Endothelial cell of umbilical vein (primary cell): Measurements from ENCODE around the gene ALK.

Experiments used
- EZH2 ChIP-seq: IDR thresholded peaks from 2 replicates; pipeline ENCODE4 v1.6.1; 2012; ENCODE audit warnings: borderline replicate concordance, low read depth, mild to moderate bottlenecking, moderate library complexity, low read length, inconsistent platforms; ENCODE audit not compliant: severe bottlenecking
- JUN ChIP-seq: IDR thresholded peaks from 2 replicates; pipeline ENCODE4 v1.6.1; 2011; ENCODE audit warnings: borderline replicate concordance, low read depth; ENCODE audit not compliant: insufficient read length, insufficient read depth
- POLR2A ChIP-seq: IDR thresholded peaks from 2 replicates; pipeline ENCODE4 v1.6.1; 2012; ENCODE audit warnings: low read depth, mild to moderate bottlenecking, control low read depth, low read length
- POLR2AphosphoS5 ChIP-seq: IDR thresholded peaks from 2 replicates; pipeline ENCODE4 v1.6.1; 2012; ENCODE audit warnings: low read depth, mild to moderate bottlenecking, control low read depth, low read length, moderate library complexity; ENCODE audit not compliant: insufficient read depth
- TF ChIP-seq, protein P1 (sequence below), 2 donors: IDR thresholded peaks; 1 replicate in 1 of 2; 2 replicates in 1 of 2; pipeline ENCODE4 v1.5.1; 2011; ENCODE audit warnings: low read length in 2 of 2, mild to moderate bottlenecking in 2 of 2, moderate library complexity in 2 of 2, control low read depth in 1 of 2, inconsistent platforms in 1 of 2, low read depth in 1 of 2; ENCODE audit not compliant: insufficient read depth in 1 of 2; ENCODE audit errors: extremely low read depth in 1 of 2
- TF ChIP-seq, protein P2 (sequence below): IDR thresholded peaks from 2 replicates; pipeline ENCODE4 v1.6.1; 2011; ENCODE audit not compliant: insufficient read depth, insufficient read length

- TF ChIP-seq, protein P1, sequence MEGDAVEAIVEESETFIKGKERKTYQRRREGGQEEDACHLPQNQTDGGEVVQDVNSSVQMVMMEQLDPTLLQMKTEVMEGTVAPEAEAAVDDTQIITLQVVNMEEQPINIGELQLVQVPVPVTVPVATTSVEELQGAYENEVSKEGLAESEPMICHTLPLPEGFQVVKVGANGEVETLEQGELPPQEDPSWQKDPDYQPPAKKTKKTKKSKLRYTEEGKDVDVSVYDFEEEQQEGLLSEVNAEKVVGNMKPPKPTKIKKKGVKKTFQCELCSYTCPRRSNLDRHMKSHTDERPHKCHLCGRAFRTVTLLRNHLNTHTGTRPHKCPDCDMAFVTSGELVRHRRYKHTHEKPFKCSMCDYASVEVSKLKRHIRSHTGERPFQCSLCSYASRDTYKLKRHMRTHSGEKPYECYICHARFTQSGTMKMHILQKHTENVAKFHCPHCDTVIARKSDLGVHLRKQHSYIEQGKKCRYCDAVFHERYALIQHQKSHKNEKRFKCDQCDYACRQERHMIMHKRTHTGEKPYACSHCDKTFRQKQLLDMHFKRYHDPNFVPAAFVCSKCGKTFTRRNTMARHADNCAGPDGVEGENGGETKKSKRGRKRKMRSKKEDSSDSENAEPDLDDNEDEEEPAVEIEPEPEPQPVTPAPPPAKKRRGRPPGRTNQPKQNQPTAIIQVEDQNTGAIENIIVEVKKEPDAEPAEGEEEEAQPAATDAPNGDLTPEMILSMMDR (IDR thresholded peaks at IDR 0.05; ENCODE audit: extremely low read depth in 1 of 2, insufficient read depth in 1 of 2, low read depth in 1 of 2, low read length in 2 of 2): no peak
- TF ChIP-seq, protein P2, sequence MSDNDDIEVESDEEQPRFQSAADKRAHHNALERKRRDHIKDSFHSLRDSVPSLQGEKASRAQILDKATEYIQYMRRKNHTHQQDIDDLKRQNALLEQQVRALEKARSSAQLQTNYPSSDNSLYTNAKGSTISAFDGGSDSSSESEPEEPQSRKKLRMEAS: no peak
- TF ChIP-seq POLR2A: no peak
- no peak for TF ChIP-seq EZH2
- TF ChIP-seq JUN: no peak
- no peak for TF ChIP-seq POLR2AphosphoS5
These were observed 570.1 kb downstream of the ALK start for GRCh38 chr2:29351248-29351647.
